ENCODE data around the gene FARS2.
A peak's percentile ranks its signal among the peaks of the same experiment; 100 is the strongest.

The FARS2 gene

DNA sequence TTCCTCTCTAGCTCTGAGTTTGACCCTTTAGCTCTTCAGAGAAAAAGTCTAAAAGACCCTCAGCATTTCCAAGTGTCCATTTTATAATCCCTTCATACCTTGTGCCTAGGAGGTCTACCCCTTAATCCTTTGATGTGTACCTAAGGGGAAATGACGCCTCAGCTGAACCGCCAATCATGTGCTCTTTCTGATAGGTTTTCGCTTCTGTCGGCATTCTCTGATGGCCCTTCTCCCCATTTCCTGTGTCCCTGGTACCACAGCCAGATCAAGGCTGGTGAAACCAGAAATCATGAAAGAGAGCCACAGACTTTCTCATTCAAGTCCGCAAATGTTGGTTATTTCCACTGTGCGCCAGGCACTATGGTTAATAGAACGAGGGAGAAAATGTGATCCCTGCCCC lies 333.9 kb downstream of the FARS2 start:
- no peak for DNase-seq

DNA sequence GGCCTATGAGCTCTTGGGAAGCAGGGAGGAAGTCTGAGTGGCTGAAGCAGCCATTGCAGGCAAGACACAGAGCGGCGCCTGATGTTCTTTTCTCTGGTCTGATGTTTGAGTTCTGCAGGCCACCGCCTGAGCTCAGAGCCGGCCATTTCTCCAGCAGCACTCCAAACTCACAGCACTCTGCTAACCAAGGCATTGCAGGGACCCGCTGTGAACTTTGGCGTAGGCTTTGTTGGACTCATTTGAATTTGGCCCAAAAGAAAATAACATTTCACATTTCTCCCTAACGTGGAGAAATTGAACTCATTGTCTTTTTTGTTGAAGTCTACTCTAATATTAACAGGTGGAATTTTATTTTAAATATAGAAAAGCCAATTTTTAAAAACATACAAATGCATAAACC lies 336.1 kb downstream of the FARS2 start:
- no peak for DNase-seq

- no peak for DNase-seq
Measured at GRCh38 chr6:5598123-5598522, 336.8 kb downstream of the FARS2 start.

DNA sequence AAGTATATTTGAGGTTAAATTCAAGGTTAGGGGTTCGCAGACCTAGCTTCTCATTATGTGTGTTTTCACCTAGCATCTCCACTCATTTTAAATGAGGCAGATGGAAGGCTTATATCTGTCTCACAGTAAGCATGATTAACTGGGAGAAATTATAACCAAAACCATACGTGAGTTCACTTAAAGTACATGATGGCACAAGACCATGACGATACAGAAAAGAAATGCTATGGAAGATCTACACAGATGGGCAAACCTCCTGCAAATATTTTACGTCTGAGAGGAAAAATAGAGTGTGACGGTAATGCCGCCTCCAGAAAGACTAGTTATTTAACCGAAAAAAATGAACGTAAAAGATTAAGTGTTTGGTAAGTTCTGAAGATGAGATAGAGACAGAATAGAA lies 337.8 kb downstream of the FARS2 start:
- DNase-seq, result no peak

DNA sequence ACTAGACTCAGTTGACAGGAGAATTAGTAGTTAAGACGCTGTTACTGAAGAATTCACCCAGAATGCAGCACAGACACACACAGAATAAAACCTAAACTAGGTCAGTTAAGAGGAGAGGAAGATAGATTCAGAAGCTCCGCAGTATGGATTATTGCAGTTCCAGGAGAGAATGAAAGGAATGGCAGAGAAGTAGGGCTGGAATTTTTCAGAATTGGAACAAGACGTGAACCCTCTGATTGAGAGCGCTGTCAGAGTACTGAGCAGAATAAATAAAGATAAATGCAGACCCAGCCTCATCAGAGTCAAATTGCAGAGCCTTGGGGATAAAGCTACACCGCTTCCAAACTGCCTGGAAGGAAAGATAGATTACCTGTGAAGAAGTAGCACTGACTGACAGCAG lies 344.6 kb downstream of the FARS2 start:
- no peak for DNase-seq

DNA sequence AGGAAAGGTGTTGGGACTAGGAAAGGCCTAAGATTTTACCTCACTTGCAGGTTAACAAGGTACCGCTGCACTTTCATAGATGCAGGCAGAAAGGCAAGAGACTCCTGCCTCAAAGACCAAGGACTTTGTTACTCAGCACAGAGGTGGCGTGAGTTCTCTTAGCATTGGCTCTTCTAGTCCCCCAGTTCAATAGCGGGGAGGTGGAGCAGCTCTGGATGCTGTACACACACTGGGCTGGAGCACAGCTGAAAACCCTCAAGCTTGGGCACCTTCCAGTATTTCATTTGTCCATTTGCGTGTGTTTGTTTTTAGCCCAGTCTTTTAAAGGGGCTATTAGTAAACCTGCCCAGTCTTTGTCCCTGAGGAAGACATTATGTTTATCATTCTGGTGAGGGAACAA lies 345.2 kb downstream of the FARS2 start:
- no peak for DNase-seq

GRCh38 chr6:5610640-5611039 lies 349.3 kb downstream of the FARS2 start:
- DNase-seq, result no peak

GRCh38 chr6:5617179-5617578 lies 355.9 kb downstream of the FARS2 start:
- no peak for DNase-seq

DNA sequence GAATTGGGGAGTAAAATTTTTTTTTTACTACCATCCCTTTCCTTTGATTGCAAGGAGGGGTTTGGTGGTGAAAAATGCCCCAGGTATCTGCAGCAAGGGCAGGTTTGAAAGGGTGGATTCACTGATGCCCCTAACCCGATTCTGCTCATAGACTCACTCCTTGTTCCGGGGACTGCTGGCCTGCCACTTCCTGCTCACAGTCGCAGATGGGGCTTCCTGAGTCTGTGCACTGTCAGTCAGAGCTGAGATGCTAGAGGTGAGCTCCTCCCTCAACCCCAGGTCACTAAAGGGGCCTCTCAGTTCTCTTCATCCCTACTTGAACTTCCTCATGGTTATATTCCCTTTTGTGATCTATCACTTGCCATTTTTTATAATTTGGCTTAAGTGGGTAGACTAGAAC lies 357.9 kb downstream of the FARS2 start:
- no peak for DNase-seq

DNA sequence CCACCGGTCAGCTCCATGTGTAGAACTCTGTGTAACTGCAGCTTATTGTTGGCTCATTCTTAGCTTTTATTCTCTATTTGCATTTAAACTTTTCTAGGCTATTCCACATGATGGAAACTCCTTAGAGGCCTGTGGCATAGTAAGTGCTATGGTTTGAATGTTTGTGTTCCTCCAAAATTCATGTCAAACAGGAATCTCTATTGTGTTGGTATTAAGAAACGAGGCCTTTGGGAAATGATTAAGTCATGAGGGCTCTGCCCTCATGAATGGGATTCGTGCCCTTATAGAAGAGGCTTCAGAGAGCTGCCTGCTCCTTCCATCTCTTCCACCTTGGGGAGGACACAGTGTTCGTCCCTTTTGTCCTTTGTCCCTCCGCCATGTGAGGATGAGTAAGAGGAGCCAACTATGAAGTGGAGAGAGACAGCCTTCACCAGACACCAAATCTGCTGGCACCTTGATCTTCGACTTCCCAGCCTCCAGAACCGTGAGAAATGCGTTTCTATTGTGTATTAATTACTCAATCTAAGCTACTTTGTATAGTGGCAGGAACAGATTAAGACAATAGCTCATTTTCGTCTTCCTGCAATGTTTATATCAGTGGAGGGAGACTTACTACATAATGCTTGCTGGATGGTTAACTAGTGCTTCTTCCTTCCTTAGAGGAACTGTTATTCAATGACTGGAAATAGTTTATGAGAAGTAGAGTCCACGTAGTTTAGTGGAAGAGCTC lies 361.1 kb downstream of the FARS2 start:
- DNase-seq, result no peak

GRCh38 chr6:5623769-5624168 lies 362.5 kb downstream of the FARS2 start:
- DNase-seq, result no peak

DNA sequence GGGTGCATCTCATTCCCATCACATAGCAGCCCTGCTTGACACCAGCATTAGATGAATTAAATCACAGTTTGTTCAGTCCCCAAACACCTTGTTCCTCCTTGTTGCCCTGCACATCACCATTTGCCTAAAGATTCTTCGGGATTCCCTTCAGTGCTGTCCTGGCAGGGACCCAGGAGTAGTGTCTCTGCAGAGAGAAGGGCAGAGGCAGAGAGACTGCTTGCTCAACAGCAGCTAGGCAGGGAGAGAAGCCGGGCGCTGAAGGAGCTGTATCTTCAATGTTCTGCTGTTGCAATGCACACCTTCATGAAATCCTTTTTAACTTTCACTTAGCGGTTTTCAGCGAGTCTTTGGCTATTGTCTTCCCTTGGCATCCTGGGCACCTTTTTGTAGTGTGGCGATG lies 362.9 kb downstream of the FARS2 start:
- DNase-seq, result no peak

DNA sequence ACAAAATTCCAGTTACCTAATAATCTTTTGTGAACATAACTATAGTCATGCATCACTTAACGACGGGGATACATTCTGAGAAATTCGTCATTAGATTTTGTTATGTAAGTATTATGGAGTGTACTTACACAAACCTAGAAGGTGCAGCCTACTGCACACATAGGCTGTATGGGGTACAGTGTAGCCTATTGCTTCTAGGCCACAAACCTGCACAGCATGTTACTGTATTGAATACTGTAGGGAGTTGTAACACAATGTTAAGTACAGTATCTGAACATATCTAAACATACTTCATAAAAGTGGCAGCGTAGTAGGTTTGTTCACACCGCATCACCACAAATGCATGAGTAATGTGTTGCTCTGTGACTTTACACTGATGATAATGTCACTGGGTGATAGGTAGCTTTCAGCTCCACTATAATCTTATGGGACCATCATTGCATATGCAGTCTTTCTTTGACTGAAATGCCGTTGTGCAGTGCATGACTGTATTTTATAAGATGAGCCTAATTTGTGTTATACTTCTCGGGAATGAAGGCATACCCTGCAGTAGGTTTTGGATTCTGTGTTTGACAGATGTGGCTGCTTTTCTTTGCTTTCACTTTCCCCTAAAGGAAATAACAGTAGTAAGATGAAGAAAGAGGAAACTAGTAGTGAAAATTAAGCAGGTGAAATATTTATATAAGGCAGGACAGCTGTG lies 365.6 kb downstream of the FARS2 start:
- no peak for DNase-seq

DNA sequence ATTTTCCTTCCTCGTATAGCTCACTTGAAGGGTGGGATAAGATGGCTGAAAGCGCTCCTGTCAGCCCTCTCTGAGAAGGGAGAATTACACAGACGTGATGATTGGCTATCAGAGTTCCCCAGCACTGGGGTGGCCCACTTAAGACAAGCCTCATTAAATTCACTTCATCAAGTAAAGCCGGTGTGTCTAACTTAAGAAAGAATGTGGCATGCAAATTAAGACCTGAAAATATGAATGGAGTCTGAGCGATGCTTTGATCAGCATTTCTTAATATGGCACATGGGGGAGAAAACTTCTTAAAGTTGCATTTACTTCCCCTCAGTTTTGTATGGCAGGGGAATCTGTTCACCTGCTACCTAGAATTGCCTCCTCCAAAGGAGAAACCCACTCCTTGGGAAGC lies 369.3 kb downstream of the FARS2 start:
- DNase-seq, result peak; percentile 46

GRCh38 chr6:5632348-5632935 lies 371.1 kb downstream of the FARS2 start:
- DNase-seq, result no peak

GRCh38 chr6:5634525-5634924 lies 373.2 kb downstream of the FARS2 start:
- no peak for DNase-seq

DNA sequence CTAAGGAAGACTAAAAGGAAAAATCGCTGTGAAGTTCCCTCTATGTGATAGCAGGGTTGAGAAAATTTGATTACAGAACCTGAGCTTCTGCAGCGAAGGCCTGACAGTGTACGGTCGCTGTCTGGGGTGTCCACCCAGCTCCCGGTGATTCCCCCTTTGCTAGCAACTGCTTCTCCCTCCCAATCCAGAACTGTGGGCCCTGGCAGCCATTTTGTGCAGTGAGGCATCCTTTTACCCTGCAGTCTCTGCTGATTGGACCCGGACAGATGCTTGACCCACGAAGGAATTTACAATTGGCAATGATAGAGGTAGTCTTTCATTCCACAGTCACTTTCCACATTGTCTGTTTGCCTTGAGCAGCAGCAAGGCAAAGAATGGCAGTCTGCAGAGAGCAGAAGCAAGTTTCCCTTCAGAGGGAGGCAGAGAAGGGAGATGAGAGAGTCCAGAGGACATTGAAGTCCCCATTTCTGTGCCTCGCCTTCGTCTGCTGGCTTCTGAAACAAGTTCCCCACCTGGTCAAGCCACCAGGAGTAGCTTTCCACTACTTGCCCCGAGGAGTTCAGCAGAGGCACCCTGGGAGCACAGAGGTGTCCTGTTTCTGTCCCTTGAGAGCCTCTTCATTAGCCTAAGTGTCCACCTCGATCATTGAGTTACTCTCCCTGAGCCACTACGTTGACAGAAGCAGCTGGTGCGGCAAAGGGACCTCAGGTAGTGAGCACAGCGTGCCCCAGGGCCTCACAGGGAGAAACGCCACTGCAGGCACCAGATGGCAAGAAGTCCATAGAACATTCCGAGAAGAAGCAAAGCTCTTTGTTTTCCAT lies 375.1 kb downstream of the FARS2 start:
- DNase-seq, result no peak

GRCh38 chr6:5637714-5638113 lies 376.4 kb downstream of the FARS2 start:
- no peak for DNase-seq

DNA sequence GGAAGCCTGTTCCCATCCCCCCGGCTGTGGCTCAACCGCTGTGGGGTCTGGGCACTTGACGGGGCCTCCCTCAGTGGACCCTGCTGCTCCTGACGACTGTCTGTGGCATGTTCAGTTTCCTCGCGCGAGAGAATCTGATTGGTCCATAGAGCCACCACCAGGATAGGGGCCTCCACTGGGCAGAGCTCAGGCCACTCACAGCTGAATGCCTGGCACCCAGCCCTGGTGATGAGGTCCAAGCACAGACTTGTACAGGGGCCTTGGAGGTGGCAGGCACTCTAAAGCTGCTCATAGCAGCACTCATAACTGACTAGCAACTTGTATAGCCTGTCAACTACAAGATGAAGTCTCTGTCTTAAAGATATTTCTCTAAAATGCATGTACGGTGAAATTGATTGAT lies 377.4 kb downstream of the FARS2 start:
- no peak for DNase-seq

GRCh38 chr6:5639193-5639592 lies 377.9 kb downstream of the FARS2 start:
- no peak for DNase-seq

GRCh38 chr6:5640614-5641013 lies 379.3 kb downstream of the FARS2 start:
- DNase-seq, result no peak

DNA sequence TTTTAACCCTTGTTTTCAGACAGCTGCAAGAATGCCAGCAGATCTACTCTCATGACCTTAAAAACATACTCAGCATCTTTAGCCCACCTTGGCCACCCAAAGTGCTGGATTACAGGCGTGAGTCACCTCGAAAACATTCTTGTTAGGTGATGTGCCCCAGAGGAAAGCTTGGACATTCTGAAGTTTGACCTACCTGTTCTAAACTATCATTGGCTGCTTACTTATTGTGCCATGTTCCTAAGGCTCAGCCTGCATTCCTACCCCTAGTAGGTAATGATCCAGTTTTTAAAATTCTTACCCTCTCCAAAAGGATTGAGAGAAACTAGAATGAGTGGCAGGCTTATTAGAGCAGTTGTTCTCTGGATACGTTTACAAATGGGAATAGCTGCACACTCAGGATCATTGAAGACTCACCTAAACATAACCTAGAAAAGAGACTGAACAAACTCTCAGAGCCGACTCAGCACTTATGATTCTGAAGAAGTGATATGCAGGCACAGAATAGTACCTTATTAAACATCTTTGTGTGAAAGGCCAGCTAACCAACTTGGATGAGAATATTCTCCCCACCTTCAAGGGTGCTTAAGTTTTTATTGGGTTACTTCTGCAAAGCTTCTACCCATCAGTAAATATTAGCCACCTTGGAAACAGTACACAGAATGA lies 383.3 kb downstream of the FARS2 start:
- no peak for DNase-seq

Data from DMS79 (cell line).